RWPE1 (cell line): ENCODE data around the gene DHRS4.
"Not testable (repeated sequence)": the region's sequence is repeated elsewhere in the genome, so short reads cannot be mapped to it uniquely, and the experiment has no call there.

ENCODE experiments used
- CTCF ChIA-PET: fragments of 350-600 bp; sonication (Branson Sonifier 250); formaldehyde crosslinking; extraction: SDS; loops from one replicate; lab custom pipeline; 2021; lab: Yijun Ruan, JAX
- POLR2A ChIA-PET: fragments of 400-600 bp; formaldehyde crosslinking; extraction: SDS; loops from one replicate; lab custom pipeline; 2020; ENCODE audit warnings: antibody characterized with exemption; ENCODE audit not compliant: low non-redundant PET; lab: Yijun Ruan, JAX
- DNase-seq: peaks from one replicate; pipeline ENCODE4 v3.0.0; 2012; ENCODE audit warnings: low spot score
- H3K27ac ChIP-seq: fragments of 450-650 bp; 2 replicates; pipeline ENCODE4 v1.5.1; 2017
- TF ChIP-seq, protein P1 (sequence below): fragments of 450-650 bp; conservative IDR thresholded peaks from 2 replicates; pipeline ENCODE4 v1.5.1; 2017; ENCODE audit warnings: low read depth, mild to moderate bottlenecking

The DHRS4 gene

GRCh38 chr14:24001078-24001477, 47.5 kb downstream of the DHRS4 start:
- H3K27ac ChIP-seq, DNase-seq, POLR2A ChIA-PET, CTCF ChIA-PET: not testable (repeated sequence)

DNA sequence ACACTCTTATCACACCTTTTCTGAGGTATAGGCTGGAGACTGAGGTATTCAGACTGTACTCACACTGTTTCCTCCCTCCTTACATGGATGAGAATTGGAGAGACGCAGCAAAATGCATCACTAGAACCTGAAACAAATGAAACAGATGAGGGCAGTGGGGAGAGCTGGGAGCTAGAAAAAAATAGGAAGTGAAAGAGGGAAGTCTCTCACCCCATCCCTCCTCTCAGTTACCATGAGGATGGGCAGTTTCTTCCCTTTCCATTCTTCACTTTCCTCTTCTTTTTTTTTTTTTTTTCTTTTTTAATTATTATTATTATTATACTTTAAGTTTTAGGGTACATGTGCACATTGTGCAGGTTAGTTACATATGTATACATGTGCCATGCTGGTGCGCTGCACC, 48.1 kb downstream of the DHRS4 start:
- H3K27ac ChIP-seq, POLR2A ChIA-PET, CTCF ChIA-PET, DNase-seq: not testable (repeated sequence)

- CTCF ChIA-PET, H3K27ac ChIP-seq, POLR2A ChIA-PET, DNase-seq: not testable (repeated sequence)
Observed at GRCh38 chr14:24006471-24006816, 52.9 kb downstream of the DHRS4 start.

DNA sequence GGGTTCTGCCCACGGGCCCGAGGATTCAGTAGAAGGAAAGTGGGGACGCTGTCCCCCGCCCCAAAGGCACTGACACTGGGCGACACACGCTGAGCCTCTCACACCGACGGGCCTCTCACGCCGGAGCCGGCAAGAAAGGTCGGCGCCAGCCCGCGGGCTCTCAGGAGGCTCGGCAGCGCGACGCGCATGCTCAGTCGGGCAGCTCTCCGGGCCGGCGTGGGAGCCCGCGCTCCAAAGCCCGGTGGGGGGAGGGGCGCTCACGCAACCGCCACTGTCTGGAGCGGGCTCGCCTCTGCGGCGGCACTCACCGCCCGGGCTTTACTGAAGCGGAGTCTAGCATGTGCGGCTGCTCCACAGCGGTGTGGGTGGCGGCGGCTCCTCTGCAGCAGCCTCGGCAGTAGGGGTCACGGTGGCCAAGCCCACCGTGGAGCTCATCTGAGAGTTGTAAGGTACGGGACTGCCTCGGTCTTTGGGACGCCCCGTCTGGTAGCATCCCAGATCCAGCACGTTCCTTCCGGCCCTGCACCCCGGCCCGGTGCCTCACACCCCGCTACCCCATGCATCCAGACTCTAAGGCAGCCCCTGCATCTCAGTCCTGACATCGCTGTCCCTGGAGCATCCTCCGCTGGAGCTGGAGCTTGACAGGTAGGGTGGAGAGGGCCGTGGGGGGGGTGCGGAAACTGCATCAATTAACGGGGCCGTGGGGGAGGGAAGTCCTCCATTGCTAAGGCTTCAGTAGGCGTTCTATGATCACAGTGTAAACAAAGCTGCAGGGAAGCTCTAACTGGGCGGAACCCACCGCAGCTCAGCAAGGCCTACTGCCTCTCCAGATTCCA, 53.5 kb downstream of the DHRS4 start:
- H3K27ac ChIP-seq, DNase-seq, CTCF ChIA-PET, POLR2A ChIA-PET: not testable (repeated sequence)

- POLR2A ChIA-PET = no interaction called here
- CTCF ChIA-PET = interaction anchor here (0.9 kb wide), 1 partner anchor 227 kb away, joined by 5 read pairs; no protein-coding TSS in a partner anchor
- H3K27ac ChIP-seq = no peak overlapping the region
- TF ChIP-seq, protein P1, sequence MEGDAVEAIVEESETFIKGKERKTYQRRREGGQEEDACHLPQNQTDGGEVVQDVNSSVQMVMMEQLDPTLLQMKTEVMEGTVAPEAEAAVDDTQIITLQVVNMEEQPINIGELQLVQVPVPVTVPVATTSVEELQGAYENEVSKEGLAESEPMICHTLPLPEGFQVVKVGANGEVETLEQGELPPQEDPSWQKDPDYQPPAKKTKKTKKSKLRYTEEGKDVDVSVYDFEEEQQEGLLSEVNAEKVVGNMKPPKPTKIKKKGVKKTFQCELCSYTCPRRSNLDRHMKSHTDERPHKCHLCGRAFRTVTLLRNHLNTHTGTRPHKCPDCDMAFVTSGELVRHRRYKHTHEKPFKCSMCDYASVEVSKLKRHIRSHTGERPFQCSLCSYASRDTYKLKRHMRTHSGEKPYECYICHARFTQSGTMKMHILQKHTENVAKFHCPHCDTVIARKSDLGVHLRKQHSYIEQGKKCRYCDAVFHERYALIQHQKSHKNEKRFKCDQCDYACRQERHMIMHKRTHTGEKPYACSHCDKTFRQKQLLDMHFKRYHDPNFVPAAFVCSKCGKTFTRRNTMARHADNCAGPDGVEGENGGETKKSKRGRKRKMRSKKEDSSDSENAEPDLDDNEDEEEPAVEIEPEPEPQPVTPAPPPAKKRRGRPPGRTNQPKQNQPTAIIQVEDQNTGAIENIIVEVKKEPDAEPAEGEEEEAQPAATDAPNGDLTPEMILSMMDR = no peak
- DNase-seq = no peak
Observed at GRCh38 chr14:24011051-24011450, 57.5 kb downstream of the DHRS4 start.

- POLR2A ChIA-PET, H3K27ac ChIP-seq, DNase-seq: not testable (repeated sequence)
- CTCF ChIA-PET = interaction anchor here (0.7 kb wide), 1 partner anchor 96 kb away, joined by 3 read pairs; no protein-coding TSS in a partner anchor
Observed at GRCh38 chr14:24012726-24013273, 59.2 kb downstream of the DHRS4 start.

DNA sequence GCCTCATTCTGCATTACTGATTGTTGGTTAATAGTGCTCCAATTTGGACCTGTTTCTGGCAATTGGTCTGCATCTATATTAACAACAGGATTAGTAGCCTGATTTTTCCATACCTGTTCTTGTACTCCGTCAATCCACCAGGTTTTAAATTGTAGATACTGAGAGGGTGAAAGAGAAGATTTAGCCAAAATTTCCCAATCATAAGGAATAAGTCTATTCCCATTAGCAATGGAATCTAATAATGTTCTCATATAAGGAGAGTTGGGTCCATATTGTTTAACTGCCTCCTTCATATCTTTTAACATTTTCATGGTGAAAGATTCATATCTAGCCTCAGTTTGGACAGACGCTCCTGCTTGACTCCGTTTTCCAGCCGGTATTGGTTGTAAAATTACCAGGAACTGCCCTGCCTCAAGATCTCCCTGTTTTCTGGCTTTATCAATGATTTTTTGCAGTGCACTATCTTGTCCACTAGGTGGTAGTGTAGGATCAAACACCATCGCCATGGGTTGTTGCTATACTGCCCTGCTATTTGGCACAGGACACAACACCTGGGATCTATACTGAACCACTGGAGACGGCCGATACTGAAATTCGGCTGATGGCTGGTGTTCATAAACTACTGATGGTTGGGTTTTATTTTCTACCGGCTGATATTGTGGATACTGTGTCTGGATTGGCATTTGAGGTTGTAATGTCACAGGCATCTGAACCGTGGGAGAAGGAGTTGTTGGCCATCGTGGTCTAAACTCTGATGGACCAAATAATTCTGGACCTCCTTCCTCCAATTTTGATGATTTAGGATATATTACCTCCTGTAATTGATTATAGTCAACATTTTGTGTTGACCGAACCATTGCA, 60.3 kb downstream of the DHRS4 start:
- H3K27ac ChIP-seq = no peak overlapping the region

GRCh38 chr14:24015745-24016144, 62.2 kb downstream of the DHRS4 start:
- DNase-seq, H3K27ac ChIP-seq, CTCF ChIA-PET, POLR2A ChIA-PET: not testable (repeated sequence)

More for the DNA sequence above, 60.3 kb downstream of the DHRS4 start:
- peak; percentile 70 for DNase-seq
- ChIA-PET CTCF (no interaction called here), POLR2A (no interaction called here)
- TF ChIP-seq, protein P1 = peak; percentile 91
